Measurements from ENCODE around the gene LRRC27. TPM values are rescaled to one million over a fixed set of nuclear protein-coding genes. Genes with fewer than 3 reads are reported as not detected.

The LRRC27 gene
- polyA plus RNA-seq, 2 of the 4 experiments (the other 2 are of a cell fraction) = 6.5 to 6.9 TPM

DNA sequence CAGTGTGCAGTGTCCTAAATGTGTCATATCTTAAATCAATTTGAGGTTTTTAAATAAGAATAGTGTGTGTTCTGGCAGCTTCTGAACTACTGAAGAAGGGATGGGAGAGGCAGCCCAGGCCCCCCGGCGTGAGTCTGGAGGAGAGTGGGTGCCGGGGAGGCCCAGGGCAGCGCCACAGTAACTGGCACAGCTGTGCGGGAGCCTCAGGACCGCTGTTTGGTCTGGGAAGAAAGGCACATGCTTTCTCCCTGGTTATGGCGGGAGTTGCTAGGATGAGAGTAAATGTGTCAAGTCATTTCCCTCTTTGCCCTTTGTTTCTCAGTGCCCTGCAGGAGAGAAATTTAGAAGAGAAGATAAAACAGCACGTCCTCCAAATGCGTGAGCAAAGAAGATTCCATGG, 33.1 kb downstream of the LRRC27 start:
- POLR2A ChIA-PET = no interaction called here
- CTCF ChIA-PET = no interaction called here
- FAIRE-seq (no peak), ATAC-seq (no peak), DNase-seq (ENCODE audit: low read depth in 1 of 2, low spot score in 1 of 2) (no peak)
- Histone ChIP-seq H3K4me1 (no peaks in the 10 kb centered on the region), H3K4me3 (no peak overlapping the region), H3K27ac (no peak overlapping the region), H3K9me3 (no peaks in the 10 kb centered on the region), H3K4me2 (no peak overlapping the region)
- TF ChIP-seq FOXS1 (CRISPR knock-in tag; IDR thresholded peaks at IDR 0.05) = no peak
- 88% methylated on average over 9 of the region's 9 CpGs for WGBS (ENCODE audit: missing lambda C conversion rate)

DNA sequence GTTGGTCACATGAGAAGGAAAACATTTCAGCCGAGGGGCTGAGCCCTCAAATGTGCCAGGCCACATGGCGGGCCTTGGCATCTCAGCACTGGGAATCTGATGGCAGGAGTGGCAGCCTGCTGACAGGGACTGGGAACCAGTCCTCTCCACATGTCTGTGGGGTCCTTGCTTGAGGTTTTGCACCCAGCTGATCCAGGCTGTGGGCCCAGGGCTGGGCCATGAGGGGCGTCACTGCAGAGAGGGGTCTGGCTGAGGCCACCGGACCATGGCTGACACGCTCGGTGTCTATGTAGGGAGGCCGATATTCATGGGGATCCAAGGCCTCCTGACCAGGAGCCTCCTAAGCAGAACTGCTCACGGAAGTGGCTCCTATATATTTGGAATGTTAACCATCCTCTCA, 34.0 kb downstream of the LRRC27 start:
- no peak overlapping the region for H3K4me2 ChIP-seq
- POLR2A ChIA-PET = interaction anchor here (0.8 kb wide), 1 partner anchor 58 kb away, joined by 5 read pairs; the partner anchor contains the start of gene STK32C
- WGBS (ENCODE audit: missing lambda C conversion rate) = 93% methylated on average over 8 of the region's 8 CpGs
- no peak for DNase-seq (ENCODE audit: low read depth in 1 of 2, low spot score in 1 of 2)
- no peak for ATAC-seq
- TF ChIP-seq HDAC2 (IDR thresholded peaks at IDR 0.05) (no peak), EHF (CRISPR knock-in tag; IDR thresholded peaks at IDR 0.05) (no peak), SREBF2 (IDR thresholded peaks at IDR 0.05) (no peak), ESRRA (IDR thresholded peaks at IDR 0.05; ENCODE audit: borderline replicate concordance, low read length) (no peak)
- TF ChIP-seq, protein P1, sequence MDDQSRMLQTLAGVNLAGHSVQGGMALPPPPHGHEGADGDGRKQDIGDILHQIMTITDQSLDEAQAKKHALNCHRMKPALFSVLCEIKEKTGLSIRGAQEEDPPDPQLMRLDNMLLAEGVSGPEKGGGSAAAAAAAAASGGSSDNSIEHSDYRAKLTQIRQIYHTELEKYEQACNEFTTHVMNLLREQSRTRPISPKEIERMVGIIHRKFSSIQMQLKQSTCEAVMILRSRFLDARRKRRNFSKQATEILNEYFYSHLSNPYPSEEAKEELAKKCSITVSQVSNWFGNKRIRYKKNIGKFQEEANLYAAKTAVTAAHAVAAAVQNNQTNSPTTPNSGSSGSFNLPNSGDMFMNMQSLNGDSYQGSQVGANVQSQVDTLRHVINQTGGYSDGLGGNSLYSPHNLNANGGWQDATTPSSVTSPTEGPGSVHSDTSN (IDR thresholded peaks at IDR 0.05) = no peak
- no peaks in the 10 kb centered on the region for H3K4me1 ChIP-seq
- H3K4me3 ChIP-seq = no peak overlapping the region
- FAIRE-seq = no peak
- H3K27ac ChIP-seq = no peak overlapping the region
- H3K9me3 ChIP-seq = no peaks in the 10 kb centered on the region
- CTCF ChIA-PET = interaction anchor here (1.4 kb wide), 1 partner anchor 223 kb away, joined by 3 read pairs; no protein-coding TSS in a partner anchor

DNA sequence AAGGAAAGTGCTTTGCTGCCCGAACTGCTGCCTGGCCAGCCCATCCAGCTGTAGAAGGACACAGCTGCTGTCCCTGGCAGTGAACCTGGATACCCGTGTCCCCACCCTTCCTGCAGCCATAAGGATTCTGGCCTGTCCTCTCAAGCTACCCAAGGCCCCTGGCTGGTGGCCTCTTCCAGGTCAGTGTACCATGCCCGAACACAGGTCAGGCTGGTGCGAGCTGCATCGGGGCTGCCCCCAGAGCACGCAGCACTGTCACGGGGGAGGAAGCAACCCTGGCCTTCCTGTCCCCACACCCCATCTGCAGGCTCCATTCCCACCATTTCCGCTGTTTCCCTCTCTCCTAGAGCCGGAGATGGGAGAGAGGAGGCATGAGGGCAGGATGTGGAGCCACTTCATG, 34.5 kb downstream of the LRRC27 start:
- ATAC-seq = no peak
- Histone ChIP-seq H3K4me2 (no peak overlapping the region), H3K4me1 (no peaks in the 10 kb centered on the region), H3K27ac (no peak overlapping the region), H3K9me3 (no peaks in the 10 kb centered on the region), H3K4me3 (no peak overlapping the region)
- POLR2A ChIA-PET = interaction anchor here (0.8 kb wide), 1 partner anchor 59 kb away, joined by 5 read pairs; the partner anchor contains the start of gene STK32C
- no peak for FAIRE-seq
- TF ChIP-seq, protein P2, sequence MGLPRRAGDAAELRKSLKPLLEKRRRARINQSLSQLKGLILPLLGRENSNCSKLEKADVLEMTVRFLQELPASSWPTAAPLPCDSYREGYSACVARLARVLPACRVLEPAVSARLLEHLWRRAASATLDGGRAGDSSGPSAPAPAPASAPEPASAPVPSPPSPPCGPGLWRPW (IDR thresholded peaks at IDR 0.05) = no peak
- no peak for TF ChIP-seq HEYL (CRISPR knock-in tag; IDR thresholded peaks at IDR 0.05)
- TF ChIP-seq RFX5 (IDR thresholded peaks at IDR 0.05) = no peak
- no peak for TF ChIP-seq RARB (CRISPR knock-in tag; IDR thresholded peaks at IDR 0.05)
- TF ChIP-seq, protein P3, sequence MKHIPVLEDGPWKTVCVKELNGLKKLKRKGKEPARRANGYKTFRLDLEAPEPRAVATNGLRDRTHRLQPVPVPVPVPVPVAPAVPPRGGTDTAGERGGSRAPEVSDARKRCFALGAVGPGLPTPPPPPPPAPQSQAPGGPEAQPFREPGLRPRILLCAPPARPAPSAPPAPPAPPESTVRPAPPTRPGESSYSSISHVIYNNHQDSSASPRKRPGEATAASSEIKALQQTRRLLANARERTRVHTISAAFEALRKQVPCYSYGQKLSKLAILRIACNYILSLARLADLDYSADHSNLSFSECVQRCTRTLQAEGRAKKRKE (CRISPR knock-in tag; IDR thresholded peaks at IDR 0.05; ENCODE audit: low read depth) = no peak
- no peak for TF ChIP-seq ZC3H11A (IDR thresholded peaks at IDR 0.05)
- no peak for TF ChIP-seq ZFP36 (IDR thresholded peaks at IDR 0.05; ENCODE audit: borderline replicate concordance, partially characterized antibody)
- CTCF ChIA-PET = interaction anchor here (1.4 kb wide), 1 partner anchor 224 kb away, joined by 3 read pairs; no protein-coding TSS in a partner anchor
- WGBS (ENCODE audit: missing lambda C conversion rate) = 82% methylated on average over 9 of the region's 9 CpGs
- DNase-seq (ENCODE audit: low read depth in 1 of 2, low spot score in 1 of 2) = no peak

DNA sequence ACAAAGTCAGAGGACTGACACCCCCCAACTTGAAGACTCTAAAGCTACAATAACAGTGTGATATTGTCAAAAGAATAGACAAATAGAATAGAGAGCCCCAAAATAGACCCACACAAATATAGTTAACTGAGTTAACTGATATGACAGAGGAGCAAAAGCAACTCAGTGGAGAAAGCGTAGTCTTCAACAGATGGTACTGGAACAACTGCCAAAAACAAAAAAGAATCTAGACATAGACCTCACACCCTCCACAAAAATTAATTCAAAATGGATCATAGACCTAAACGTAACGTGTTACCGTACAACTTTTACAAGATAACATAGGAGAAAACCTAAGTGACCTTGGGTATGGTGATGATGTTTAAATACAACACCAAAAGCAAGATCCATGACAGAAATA, 36.4 kb downstream of the LRRC27 start:
- POLR2A ChIA-PET = no interaction called here
- FAIRE-seq (no peak), DNase-seq (ENCODE audit: low read depth in 1 of 2, low spot score in 1 of 2) (no peak), ATAC-seq (no peak)
- 89% methylated on average over 4 of the region's 4 CpGs for WGBS (ENCODE audit: missing lambda C conversion rate)
- CTCF ChIA-PET = interaction anchor here (1.3 to 1.5 kb wide), 2 partner anchors 15 to 19 kb away, joined by 3 to 5 read pairs; no protein-coding TSS in a partner anchor
- H3K4me2 ChIP-seq = no peak overlapping the region
- no peak overlapping the region for H3K4me3 ChIP-seq
- no peaks in the 10 kb centered on the region for H3K9me3 ChIP-seq
- no peak for TF ChIP-seq ZSCAN20 (CRISPR knock-in tag; IDR thresholded peaks at IDR 0.05)
- H3K4me1 ChIP-seq = no peaks in the 10 kb centered on the region
- H3K27ac ChIP-seq = no peak overlapping the region
